Measurements from ENCODE around the gene JOSD2. TPM values are rescaled to one million over a fixed set of nuclear protein-coding genes. Genes with fewer than 3 reads are reported as not detected.

Gene JOSD2
- total and polyA plus RNA-seq, 2 of the 4 experiments (the other 2 are of a cell fraction) = 12.2 to 54.1 TPM

DNA sequence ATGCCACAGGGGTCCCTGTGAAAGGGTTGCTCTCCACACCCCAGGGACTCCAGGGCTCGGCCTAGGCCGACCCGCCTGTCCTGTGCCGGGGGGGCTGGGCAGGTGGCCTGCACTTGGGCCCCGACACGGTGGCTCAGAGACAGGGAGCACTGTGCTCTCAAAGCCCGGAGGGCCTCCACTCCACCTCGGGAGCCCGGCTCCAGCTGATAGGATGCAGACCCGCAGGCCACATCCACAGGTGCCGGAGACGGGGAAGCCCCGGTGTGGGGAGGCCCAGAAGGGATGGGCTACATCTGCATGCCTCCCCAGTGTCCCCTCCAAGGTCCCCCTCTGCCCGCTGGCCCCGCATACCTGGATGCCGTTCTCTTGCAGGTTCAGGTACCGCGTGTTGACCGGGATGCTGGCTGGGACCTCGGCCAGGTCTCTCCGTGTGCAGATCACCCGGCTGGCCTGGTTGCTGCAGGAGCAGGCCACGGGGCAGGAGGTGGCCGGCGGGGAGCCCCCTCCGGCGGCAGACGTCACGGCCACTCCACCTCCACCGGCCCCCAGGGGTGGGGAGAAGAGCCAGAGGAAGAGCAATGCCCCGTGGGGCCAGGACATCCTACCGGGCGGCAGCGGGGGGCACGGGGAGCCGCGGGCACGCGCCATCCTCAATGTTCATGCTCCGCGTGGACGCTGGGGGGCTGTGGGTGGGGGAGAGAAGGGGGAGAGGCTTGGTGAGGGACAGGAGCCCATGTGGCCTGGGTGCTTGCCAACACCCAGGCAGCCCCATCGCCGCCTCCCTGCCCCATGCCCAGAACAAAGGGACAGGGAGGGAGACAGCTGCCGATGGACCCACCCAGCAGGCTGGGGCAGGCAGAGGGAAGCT, 37.4 kb upstream of the JOSD2 start:
- dilution Hi-C loops (cut with HindIII; ENCODE audit: low sequenced_read_pairs, unreplicated experiment) (no loop called here), intact Hi-C loops (cut with micrococcal nuclease) (no loop called here), in situ Hi-C loops (cut with MboI; ENCODE audit: low sequenced_read_pairs) (no loop called here)
- Histone ChIP-seq H3K14ac (replicated peaks; ENCODE audit: low read depth, low read length) (no peak overlapping the region), H4K91ac (ENCODE audit: insufficient read depth, low read depth, low read length) (no peak overlapping the region), H4K8ac (ENCODE audit: low read depth in 2 of 2, low read length in 2 of 2) (no peak overlapping the region), H2BK15ac (ENCODE audit: low read depth, low read length) (no peak overlapping the region), H3K4ac (ENCODE audit: low read depth, low read length) (no peak overlapping the region), H2AFZ (replicated peaks; ENCODE audit: low read length, poor library complexity) (no peak overlapping the region), H3K9ac (ENCODE audit: low read depth, low read length) (no peak overlapping the region), H3K79me1 (ENCODE audit: low read depth in 1 of 2, low read length in 2 of 2) (no peaks in the 10 kb centered on the region), H2AK5ac (ENCODE audit: low read depth, low read length) (no peak overlapping the region), H2BK120ac (ENCODE audit: low read depth, low read length) (no peak overlapping the region), H2BK20ac (ENCODE audit: low read depth, low read length) (no peak overlapping the region), H3K9me1 (ENCODE audit: insufficient read depth, low read length) (no peaks in the 10 kb centered on the region), H3K18ac (ENCODE audit: low read depth, low read length) (no peak overlapping the region), H3K9me3 (ENCODE audit: control insufficient read depth, insufficient read depth, low read length) (no peaks in the 10 kb centered on the region), H3K23ac (ENCODE audit: low read depth, low read length) (no peak overlapping the region), H4K20me1 (ENCODE audit: insufficient read depth, low read length) (no peaks in the 10 kb centered on the region), H3K27ac (ENCODE audit: insufficient read depth, low read length) (no peak overlapping the region), H4K5ac (ENCODE audit: low read depth, low read length) (no peak overlapping the region), H3K36me3 (ENCODE audit: control insufficient read depth, insufficient read depth, low read length) (no peaks in the 10 kb centered on the region), H3K56ac (ENCODE audit: extremely low read depth, insufficient read depth, low read length) (no peak overlapping the region), H3K4me1 (ENCODE audit: control insufficient read depth, insufficient read depth, low read length) (no peaks in the 10 kb centered on the region; the same call in 1 of the 2 replicates), H3K4me3 (ENCODE audit: insufficient read depth, low read depth, low read length) (no peak overlapping the region), H2BK5ac (ENCODE audit: low read depth, low read length, poor library complexity, severe bottlenecking) (no peak overlapping the region), H2AK9ac (replicated peaks; ENCODE audit: low read depth, low read length, poor library complexity) (no peak overlapping the region), H3K4me2 (ENCODE audit: low read depth, low read length) (no peak overlapping the region), H3K27me3 (ENCODE audit: control insufficient read depth, insufficient read depth, low read length) (peaks cover 26% of the 10 kb centered on the region)
- no TSS peak for BruUV-seq (replicated peaks)
- CTCF ChIA-PET = interaction anchor here (1.0 kb wide), 1 partner anchor 235 kb away, joined by 3 read pairs; no protein-coding TSS in a partner anchor
- 70% methylated on average over 24 of the region's 45 CpGs; no CpG with 5 or more reads in 1 of the 2 experiments for WGBS, 2 experiments (ENCODE audit: extremely low coverage in 2 of 2, insufficient read length in 1 of 2)
- ATAC-seq (ENCODE audit: low read depth) (no peak), DNase-seq (no peak)
- POLR2A ChIA-PET (ENCODE audit: unreplicated experiment) = no interaction called here
- no peak for TF ChIP-seq MXI1 (IDR thresholded peaks at IDR 0.05; ENCODE audit: borderline replicate concordance, low read depth, low read length)
- no peak for TF ChIP-seq MAFK (IDR thresholded peaks at IDR 0.05; ENCODE audit: low read depth, low read length)
- TF ChIP-seq, protein P1, sequence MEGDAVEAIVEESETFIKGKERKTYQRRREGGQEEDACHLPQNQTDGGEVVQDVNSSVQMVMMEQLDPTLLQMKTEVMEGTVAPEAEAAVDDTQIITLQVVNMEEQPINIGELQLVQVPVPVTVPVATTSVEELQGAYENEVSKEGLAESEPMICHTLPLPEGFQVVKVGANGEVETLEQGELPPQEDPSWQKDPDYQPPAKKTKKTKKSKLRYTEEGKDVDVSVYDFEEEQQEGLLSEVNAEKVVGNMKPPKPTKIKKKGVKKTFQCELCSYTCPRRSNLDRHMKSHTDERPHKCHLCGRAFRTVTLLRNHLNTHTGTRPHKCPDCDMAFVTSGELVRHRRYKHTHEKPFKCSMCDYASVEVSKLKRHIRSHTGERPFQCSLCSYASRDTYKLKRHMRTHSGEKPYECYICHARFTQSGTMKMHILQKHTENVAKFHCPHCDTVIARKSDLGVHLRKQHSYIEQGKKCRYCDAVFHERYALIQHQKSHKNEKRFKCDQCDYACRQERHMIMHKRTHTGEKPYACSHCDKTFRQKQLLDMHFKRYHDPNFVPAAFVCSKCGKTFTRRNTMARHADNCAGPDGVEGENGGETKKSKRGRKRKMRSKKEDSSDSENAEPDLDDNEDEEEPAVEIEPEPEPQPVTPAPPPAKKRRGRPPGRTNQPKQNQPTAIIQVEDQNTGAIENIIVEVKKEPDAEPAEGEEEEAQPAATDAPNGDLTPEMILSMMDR (conservative IDR thresholded peaks at IDR 0.05; ENCODE audit: low read depth, low read length) = no peak
- no peak for TF ChIP-seq RCOR1 (IDR thresholded peaks at IDR 0.05; ENCODE audit: insufficient replicate concordance, low read length)
- no peak for TF ChIP-seq BHLHE40 (IDR thresholded peaks at IDR 0.05; ENCODE audit: low read depth, low read length)

Data from IMR-90 (cell line).